C4-2B (cell line): ENCODE measurements around the gene PTPRN2.

Experiments used
- ZFX ChIP-seq: fragments of 450-650 bp; IDR thresholded peaks from 2 replicates; pipeline ENCODE4 v1.6.1; 2017
- TF ChIP-seq, protein P1 (sequence below): fragments of 450-650 bp; conservative IDR thresholded peaks from 2 replicates; pipeline ENCODE4 v1.5.1; 2017; ENCODE audit warnings: mild to moderate bottlenecking

DNA sequence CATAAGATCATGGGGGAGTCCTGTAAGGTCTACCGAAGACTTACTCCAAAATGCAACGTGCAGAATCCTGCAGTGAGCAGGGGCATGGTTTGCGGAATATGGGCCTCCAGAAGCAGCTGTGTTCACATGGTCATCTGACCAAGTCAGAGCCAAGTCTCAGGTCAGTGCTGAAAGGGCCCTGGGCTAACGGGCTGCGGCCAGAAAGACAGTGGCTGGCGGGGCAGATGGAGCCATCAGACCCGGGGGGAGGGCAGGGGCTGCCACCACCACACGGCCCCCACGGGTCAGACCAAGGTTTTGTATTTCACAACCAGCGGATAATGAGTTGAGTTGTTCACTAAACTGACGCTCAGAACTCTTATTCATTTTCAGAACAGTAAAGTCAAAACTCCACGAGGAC is 522.3 kb downstream of the PTPRN2 start:
- TF ChIP-seq, protein P1, sequence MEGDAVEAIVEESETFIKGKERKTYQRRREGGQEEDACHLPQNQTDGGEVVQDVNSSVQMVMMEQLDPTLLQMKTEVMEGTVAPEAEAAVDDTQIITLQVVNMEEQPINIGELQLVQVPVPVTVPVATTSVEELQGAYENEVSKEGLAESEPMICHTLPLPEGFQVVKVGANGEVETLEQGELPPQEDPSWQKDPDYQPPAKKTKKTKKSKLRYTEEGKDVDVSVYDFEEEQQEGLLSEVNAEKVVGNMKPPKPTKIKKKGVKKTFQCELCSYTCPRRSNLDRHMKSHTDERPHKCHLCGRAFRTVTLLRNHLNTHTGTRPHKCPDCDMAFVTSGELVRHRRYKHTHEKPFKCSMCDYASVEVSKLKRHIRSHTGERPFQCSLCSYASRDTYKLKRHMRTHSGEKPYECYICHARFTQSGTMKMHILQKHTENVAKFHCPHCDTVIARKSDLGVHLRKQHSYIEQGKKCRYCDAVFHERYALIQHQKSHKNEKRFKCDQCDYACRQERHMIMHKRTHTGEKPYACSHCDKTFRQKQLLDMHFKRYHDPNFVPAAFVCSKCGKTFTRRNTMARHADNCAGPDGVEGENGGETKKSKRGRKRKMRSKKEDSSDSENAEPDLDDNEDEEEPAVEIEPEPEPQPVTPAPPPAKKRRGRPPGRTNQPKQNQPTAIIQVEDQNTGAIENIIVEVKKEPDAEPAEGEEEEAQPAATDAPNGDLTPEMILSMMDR: no peak
- TF ChIP-seq ZFX: no peak
